ENCODE data around the gene ATXN1. TPM values are rescaled to one million over a fixed set of nuclear protein-coding genes. Genes with fewer than 3 reads are reported as not detected.

The ATXN1 gene
- total RNA-seq, 1 experiment from 2014 or later, result 5.6 TPM

DNA sequence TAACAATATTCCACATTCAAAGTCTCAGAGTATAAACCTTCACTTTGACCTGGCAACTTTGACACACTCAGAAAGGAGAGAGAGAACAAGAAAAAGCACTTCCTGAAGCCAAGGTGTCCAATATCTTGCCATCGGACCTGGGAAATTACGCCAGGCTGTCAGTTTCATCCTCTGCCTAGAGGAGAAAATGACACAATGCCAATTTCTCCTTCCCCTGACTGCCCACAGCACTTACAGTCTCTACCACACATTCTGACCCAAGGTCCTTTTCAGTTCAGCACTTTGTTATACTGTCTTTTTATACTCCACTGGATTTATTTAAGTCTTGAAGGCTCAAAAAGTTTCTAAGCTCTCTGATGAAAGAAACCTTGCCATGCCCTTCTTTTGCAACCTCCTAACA, 272.4 kb downstream of the ATXN1 start:
- no peak for DNase-seq
- Mint-ChIP-seq H3K27me3 (ENCODE audit: low read depth) (no peaks in the 10 kb centered on the region), H3K4me1 (peaks cover 11 to 13% of the 10 kb centered on the region in 2 experiments), H3K9me3 (no peaks in the 10 kb centered on the region), H3K36me3 (ENCODE audit: insufficient read depth in 1 of 3, low read depth in 3 of 3) (no peaks in the 10 kb centered on the region), H3K4me3 (no peak overlapping the region), H3K27ac (no peak overlapping the region)
- Histone ChIP-seq H2BK120ac (ENCODE audit: low read depth, low read length, poor library complexity, severe bottlenecking) (no peak overlapping the region), H3T11ph (ENCODE audit: low read length) (no peak overlapping the region), H3K4me1 (ENCODE audit: insufficient read depth, low read length) (peaks cover 5% of the 10 kb centered on the region; the same call in 1 of the 2 replicates), H2BK20ac (ENCODE audit: low read depth, low read length, poor library complexity, severe bottlenecking) (no peak overlapping the region), H2AK5ac (ENCODE audit: insufficient read length, low read length) (no peak overlapping the region), H3K27me3 (ENCODE audit: insufficient read depth, low read length) (no peaks in the 10 kb centered on the region), H4K20me1 (ENCODE audit: control insufficient read depth, insufficient read depth, insufficient read length) (no peaks in the 10 kb centered on the region), H2BK12ac (ENCODE audit: insufficient read length, low read depth, low read length) (no peak overlapping the region), H4K91ac (ENCODE audit: insufficient read length, low read depth, low read length) (no peak overlapping the region), H2AFZ (ENCODE audit: low read length) (no peak overlapping the region), H3K23ac (ENCODE audit: insufficient read length, low read depth, low read length) (no peak overlapping the region), H3K56ac (ENCODE audit: insufficient read length, low read depth, low read length) (no peak overlapping the region), H3K18ac (ENCODE audit: insufficient read length, low read depth, low read length) (no peak overlapping the region), H3K23me2 (ENCODE audit: insufficient read length, low read depth, low read length, poor library complexity, severe bottlenecking) (no peaks in the 10 kb centered on the region), H4K5ac (ENCODE audit: insufficient read length, low read depth, low read length) (no peak overlapping the region), H3K4me2 (ENCODE audit: insufficient read depth, insufficient read length, low read length) (no peak overlapping the region), H4K8ac (replicated peaks; ENCODE audit: insufficient read length, low read depth, low read length) (no peak overlapping the region), H3K9ac (ENCODE audit: extremely low read depth, insufficient read length, low read length) (no peak overlapping the region), H3K4ac (ENCODE audit: low read depth, low read length) (no peak overlapping the region), H3K27ac (ENCODE audit: insufficient read length, low read depth, low read length) (no peak overlapping the region), H3K14ac (ENCODE audit: insufficient read depth, low read length) (no peak overlapping the region), H3K79me1 (ENCODE audit: insufficient read depth, low read depth, low read length, poor library complexity, severe bottlenecking) (no peaks in the 10 kb centered on the region), H2BK5ac (ENCODE audit: insufficient read length, low read length) (no peak overlapping the region), H3K9me3 (ENCODE audit: control insufficient read depth, low read depth, low read length) (no peaks in the 10 kb centered on the region), H3K79me2 (ENCODE audit: insufficient read depth, low read length) (no peaks in the 10 kb centered on the region), H2BK15ac (ENCODE audit: low read depth, low read length) (no peak overlapping the region)
- WGBS (ENCODE audit: extremely low coverage, insufficient read length, low lambda C conversion rate), result no CpG with 5 or more reads among the region's 2 CpGs
- TF ChIP-seq, protein P1, sequence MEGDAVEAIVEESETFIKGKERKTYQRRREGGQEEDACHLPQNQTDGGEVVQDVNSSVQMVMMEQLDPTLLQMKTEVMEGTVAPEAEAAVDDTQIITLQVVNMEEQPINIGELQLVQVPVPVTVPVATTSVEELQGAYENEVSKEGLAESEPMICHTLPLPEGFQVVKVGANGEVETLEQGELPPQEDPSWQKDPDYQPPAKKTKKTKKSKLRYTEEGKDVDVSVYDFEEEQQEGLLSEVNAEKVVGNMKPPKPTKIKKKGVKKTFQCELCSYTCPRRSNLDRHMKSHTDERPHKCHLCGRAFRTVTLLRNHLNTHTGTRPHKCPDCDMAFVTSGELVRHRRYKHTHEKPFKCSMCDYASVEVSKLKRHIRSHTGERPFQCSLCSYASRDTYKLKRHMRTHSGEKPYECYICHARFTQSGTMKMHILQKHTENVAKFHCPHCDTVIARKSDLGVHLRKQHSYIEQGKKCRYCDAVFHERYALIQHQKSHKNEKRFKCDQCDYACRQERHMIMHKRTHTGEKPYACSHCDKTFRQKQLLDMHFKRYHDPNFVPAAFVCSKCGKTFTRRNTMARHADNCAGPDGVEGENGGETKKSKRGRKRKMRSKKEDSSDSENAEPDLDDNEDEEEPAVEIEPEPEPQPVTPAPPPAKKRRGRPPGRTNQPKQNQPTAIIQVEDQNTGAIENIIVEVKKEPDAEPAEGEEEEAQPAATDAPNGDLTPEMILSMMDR (conservative IDR thresholded peaks at IDR 0.05), result no peak
